ENCODE results near the gene OR51B2.
"Not testable (repeated sequence)": the region's sequence is repeated elsewhere in the genome, so short reads cannot be mapped to it uniquely, and the experiment has no call there.

Gene OR51B2, protein sequence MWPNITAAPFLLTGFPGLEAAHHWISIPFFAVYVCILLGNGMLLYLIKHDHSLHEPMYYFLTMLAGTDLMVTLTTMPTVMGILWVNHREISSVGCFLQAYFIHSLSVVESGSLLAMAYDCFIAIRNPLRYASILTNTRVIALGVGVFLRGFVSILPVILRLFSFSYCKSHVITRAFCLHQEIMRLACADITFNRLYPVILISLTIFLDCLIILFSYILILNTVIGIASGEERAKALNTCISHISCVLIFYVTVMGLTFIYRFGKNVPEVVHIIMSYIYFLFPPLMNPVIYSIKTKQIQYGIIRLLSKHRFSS

DNA sequence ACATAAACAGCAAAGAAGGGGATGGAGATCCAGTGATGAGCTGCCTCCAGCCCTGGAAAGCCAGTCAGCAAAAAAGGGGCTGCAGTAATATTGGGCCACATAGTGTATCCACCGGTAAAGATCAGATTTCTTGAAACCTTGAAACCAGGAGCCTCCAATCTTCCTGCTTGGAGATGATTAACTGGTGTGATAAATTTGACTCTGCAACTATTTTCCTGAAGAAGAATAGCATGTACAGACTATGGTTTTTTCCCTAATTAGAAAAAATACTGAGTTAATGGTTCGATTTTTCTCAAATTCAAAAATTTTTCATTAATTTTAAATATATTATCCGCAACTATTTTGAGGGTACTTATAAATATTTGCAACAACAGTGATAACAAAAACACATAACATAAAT is at the start of gene OR51B2:
Gene OR51B2 (minus strand): TSS at position 101 of the 400 bp plus-strand sequence. CDS start 0 bp downstream, at position 101.
- Histone ChIP-seq H3K36me3 (ENCODE audit: control insufficient read depth in 5 of 5, insufficient read depth in 5 of 5, low read length in 5 of 5) (no peaks in the 10 kb centered on the region), H3K9ac (ENCODE audit: low read length in 5 of 5) (no peak within 1 kb of the TSS), H3K27ac (ENCODE audit: low read depth, low read length) (no peak within 1 kb of the TSS), H3K4me3 (ENCODE audit: low read depth in 1 of 5, low read length in 5 of 5) (no peak within 1 kb of the TSS), H3K9me3 (ENCODE audit: control insufficient read depth in 5 of 5, low read length in 5 of 5) (no peaks in the 10 kb centered on the region), H3K4me1 (ENCODE audit: control insufficient read depth in 5 of 5, insufficient read depth in 5 of 5, low read length in 5 of 5) (no peaks in the 10 kb centered on the region), H3K27me3 (ENCODE audit: control insufficient read depth in 5 of 5, insufficient read depth in 4 of 5, low read length in 5 of 5) (no peaks in the 10 kb centered on the region)

DNA sequence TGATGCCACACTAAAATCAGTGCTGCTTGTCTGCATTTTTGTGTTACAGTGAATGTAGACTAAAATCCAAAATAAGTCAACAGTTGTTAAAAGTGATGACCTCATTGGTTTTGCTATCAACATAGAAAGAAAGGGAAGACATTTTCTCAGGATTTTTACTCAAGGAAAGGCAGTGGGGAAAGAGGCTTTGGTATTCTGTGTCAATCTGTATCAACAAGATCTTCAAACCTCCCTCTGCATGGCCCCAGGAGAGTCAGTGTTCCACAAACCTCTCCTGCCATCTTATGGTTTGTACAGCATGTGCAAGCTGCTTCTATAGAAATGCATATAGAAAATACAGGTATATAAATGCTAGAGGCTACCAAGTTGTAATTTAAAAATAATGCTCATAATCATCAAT is 45.7 kb upstream of the OR51B2 start:
- Histone ChIP-seq H3K4me3 (ENCODE audit: low read depth in 1 of 5, low read length in 5 of 5) (no peak overlapping the region), H3K9me3 (ENCODE audit: control insufficient read depth in 5 of 5, low read length in 5 of 5) (no peaks in the 10 kb centered on the region), H3K9ac (ENCODE audit: low read length in 5 of 5) (no peak overlapping the region), H3K36me3 (ENCODE audit: control insufficient read depth in 5 of 5, insufficient read depth in 5 of 5, low read length in 5 of 5) (no peaks in the 10 kb centered on the region), H3K27me3 (ENCODE audit: control insufficient read depth in 5 of 5, insufficient read depth in 4 of 5, low read length in 5 of 5) (no peaks in the 10 kb centered on the region), H3K4me1 (ENCODE audit: control insufficient read depth in 5 of 5, insufficient read depth in 5 of 5, low read length in 5 of 5) (peaks cover 0 to 9% (median 0%) of the 10 kb centered on the region in 5 donors), H3K27ac (ENCODE audit: low read depth, low read length) (no peak overlapping the region)

DNA sequence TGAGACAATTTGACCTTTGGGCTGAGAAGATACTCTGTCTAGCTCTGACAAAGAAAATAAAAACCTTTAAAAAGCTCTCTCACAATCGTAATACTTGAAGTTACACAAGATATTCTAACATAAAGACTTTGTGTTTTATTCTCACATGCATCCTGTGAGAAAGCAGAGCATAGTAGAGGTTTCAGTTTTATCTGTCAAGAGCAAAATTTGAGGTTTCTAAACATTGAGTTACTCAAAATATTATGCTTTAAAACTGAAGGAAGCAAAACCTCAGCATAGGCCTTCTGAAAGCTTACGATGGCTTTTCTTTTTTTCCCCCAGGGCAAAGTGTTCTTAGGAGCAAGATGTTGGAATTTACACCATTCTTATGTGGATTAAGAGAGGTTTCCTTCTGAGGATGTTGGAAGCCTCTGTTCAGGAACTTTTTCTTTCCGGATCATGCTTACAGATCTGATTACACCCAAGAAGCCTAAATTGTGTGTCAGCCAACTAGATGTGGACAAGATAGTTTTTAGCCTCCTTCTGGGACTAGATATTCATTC is 44.5 kb upstream of the OR51B2 start:
- Histone ChIP-seq H3K36me3 (ENCODE audit: control insufficient read depth in 5 of 5, insufficient read depth in 5 of 5, low read length in 5 of 5) (no peaks in the 10 kb centered on the region), H3K4me3 (ENCODE audit: low read depth in 1 of 5, low read length in 5 of 5) (no peak overlapping the region), H3K4me1 (ENCODE audit: control insufficient read depth in 5 of 5, insufficient read depth in 5 of 5, low read length in 5 of 5) (peaks cover 0 to 9% (median 0%) of the 10 kb centered on the region in 5 donors), H3K9me3 (ENCODE audit: control insufficient read depth in 5 of 5, low read length in 5 of 5) (no peaks in the 10 kb centered on the region), H3K9ac (ENCODE audit: low read length in 5 of 5) (no peak overlapping the region), H3K27ac (ENCODE audit: low read depth, low read length) (no peak overlapping the region), H3K27me3 (ENCODE audit: control insufficient read depth in 5 of 5, insufficient read depth in 4 of 5, low read length in 5 of 5) (no peaks in the 10 kb centered on the region)

DNA sequence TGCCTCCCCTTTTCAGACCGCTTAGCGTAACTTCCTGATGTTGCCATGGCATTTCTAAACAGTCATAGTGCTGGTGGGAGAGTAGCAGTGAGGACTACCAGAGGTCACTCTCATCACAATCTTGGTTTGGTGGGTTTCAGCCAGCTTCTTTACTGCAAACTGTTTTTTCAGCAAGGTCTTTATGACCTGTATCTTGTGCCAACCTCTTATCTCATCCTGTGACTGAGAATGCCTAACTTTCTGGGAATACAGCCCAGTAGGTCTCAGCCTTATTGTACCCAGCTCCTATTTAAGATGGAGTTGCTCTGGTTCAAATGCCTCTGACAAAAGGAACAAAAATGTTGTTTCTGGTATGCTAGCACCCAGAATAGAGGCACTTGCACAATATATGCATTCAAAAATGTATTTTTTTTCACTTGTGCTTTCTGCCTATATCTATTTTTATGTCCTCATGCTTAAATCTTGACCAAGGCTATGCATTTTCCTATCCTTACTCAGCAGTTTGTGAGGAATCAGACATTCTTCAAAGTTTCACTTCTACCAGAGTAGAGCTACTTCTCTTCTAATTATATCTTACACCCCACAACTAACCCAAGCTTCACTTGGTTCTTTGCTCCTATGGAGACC is 43.5 kb upstream of the OR51B2 start:
- Histone ChIP-seq H3K27ac (ENCODE audit: low read depth, low read length) (no peak overlapping the region), H3K27me3 (ENCODE audit: control insufficient read depth in 5 of 5, insufficient read depth in 4 of 5, low read length in 5 of 5) (no peaks in the 10 kb centered on the region), H3K4me1 (ENCODE audit: control insufficient read depth in 5 of 5, insufficient read depth in 5 of 5, low read length in 5 of 5) (peaks cover 0 to 9% (median 0%) of the 10 kb centered on the region in 5 donors), H3K9me3 (ENCODE audit: control insufficient read depth in 5 of 5, low read length in 5 of 5) (no peaks in the 10 kb centered on the region), H3K9ac (ENCODE audit: low read length in 5 of 5) (no peak overlapping the region), H3K36me3 (ENCODE audit: control insufficient read depth in 5 of 5, insufficient read depth in 5 of 5, low read length in 5 of 5) (no peaks in the 10 kb centered on the region), H3K4me3 (ENCODE audit: low read depth in 1 of 5, low read length in 5 of 5) (no peak overlapping the region)

DNA sequence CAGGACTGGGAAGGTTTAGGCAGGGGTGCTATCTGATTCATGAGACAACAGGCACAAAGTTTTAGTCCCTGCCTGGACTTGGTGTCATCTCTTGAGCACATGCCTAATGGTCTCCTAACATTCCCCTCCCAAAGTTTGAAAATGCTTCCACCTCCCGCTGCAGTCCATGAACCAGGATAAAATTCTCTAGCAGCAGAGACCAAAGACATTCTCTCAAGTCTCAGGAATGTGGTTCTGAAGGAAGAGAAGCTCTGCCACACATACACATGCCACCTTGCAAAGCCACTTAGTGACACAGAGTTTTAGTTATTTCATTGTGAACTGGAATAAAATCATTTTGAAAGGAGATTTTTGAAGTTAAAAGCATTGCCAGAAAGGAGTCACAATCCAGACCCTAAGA is 42.8 kb upstream of the OR51B2 start:
- H3K9ac ChIP-seq (ENCODE audit: low read length in 5 of 5): no peak overlapping the region
- H3K27ac ChIP-seq (ENCODE audit: low read depth, low read length): no peak overlapping the region
- H3K27me3 ChIP-seq (ENCODE audit: control insufficient read depth in 5 of 5, insufficient read depth in 4 of 5, low read length in 5 of 5): no peaks in the 10 kb centered on the region

DNA sequence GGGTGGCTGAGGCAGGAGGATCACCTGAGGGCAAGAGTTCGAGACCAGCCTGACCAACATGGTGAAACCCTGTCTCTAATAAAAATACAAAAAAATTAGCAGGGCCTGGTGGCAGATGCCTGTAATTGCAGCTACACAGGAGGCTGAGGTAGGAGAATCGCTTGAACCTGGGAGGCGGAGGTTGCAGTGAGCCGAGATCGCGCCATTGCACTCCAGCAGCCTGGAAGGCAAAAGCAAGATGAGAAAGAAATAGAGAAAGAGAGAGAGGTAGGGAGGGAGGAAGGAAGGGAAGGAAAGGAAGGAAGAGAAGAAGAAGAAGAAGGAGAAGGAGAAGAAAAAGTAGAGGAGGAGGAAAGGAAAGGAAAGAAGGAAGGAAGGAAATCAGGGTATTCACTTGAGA is 42.3 kb upstream of the OR51B2 start:
- H3K4me1 ChIP-seq (ENCODE audit: control insufficient read depth in 5 of 5, insufficient read depth in 5 of 5, low read length in 5 of 5); H3K9me3 ChIP-seq (ENCODE audit: control insufficient read depth in 5 of 5, low read length in 5 of 5); H3K27me3 ChIP-seq (ENCODE audit: control insufficient read depth in 5 of 5, insufficient read depth in 4 of 5, low read length in 5 of 5); H3K9ac ChIP-seq (ENCODE audit: low read length in 5 of 5); H3K36me3 ChIP-seq (ENCODE audit: control insufficient read depth in 5 of 5, insufficient read depth in 5 of 5, low read length in 5 of 5); H3K27ac ChIP-seq (ENCODE audit: low read depth, low read length); H3K4me3 ChIP-seq (ENCODE audit: low read depth in 1 of 5, low read length in 5 of 5): not testable (repeated sequence)

More for the DNA sequence above, 42.8 kb upstream of the OR51B2 start:
- Histone ChIP-seq H3K4me3 (ENCODE audit: low read depth in 1 of 5, low read length in 5 of 5) (no peak overlapping the region), H3K9me3 (ENCODE audit: control insufficient read depth in 5 of 5, low read length in 5 of 5) (no peaks in the 10 kb centered on the region), H3K36me3 (ENCODE audit: control insufficient read depth in 5 of 5, insufficient read depth in 5 of 5, low read length in 5 of 5) (no peaks in the 10 kb centered on the region), H3K4me1 (ENCODE audit: control insufficient read depth in 5 of 5, insufficient read depth in 5 of 5, low read length in 5 of 5) (peaks cover 0 to 9% (median 0%) of the 10 kb centered on the region in 5 donors)

DNA sequence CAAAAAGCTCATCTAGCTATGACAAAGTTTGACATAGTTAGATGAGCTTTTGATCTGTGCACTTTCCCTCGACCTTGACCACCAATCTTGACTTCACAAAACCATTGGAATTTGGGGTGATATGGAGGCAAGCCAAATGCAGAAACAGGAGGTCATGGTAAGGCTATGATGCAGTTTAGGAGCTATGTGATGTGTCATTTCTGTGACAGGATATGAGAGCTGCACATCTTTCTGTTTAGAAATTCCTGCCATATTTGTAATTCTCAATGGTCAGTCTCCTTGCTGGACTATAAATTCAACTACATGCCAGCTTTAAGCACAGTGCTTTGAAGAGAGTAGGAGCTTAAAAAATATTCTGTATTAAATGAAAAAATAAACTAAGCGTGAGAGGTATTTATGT is 40.1 kb upstream of the OR51B2 start:
- H3K9ac ChIP-seq (ENCODE audit: low read length in 5 of 5): no peak overlapping the region
- peaks cover 0 to 9% (median 0%) of the 10 kb centered on the region in 5 donors for H3K4me1 ChIP-seq (ENCODE audit: control insufficient read depth in 5 of 5, insufficient read depth in 5 of 5, low read length in 5 of 5)
- no peaks in the 10 kb centered on the region for H3K9me3 ChIP-seq (ENCODE audit: control insufficient read depth in 5 of 5, low read length in 5 of 5)
- H3K27ac ChIP-seq (ENCODE audit: low read depth, low read length): no peak overlapping the region
- H3K4me3 ChIP-seq (ENCODE audit: low read depth in 1 of 5, low read length in 5 of 5): no peak overlapping the region
- no peaks in the 10 kb centered on the region for H3K27me3 ChIP-seq (ENCODE audit: control insufficient read depth in 5 of 5, insufficient read depth in 4 of 5, low read length in 5 of 5)
- no peaks in the 10 kb centered on the region for H3K36me3 ChIP-seq (ENCODE audit: control insufficient read depth in 5 of 5, insufficient read depth in 5 of 5, low read length in 5 of 5)

DNA sequence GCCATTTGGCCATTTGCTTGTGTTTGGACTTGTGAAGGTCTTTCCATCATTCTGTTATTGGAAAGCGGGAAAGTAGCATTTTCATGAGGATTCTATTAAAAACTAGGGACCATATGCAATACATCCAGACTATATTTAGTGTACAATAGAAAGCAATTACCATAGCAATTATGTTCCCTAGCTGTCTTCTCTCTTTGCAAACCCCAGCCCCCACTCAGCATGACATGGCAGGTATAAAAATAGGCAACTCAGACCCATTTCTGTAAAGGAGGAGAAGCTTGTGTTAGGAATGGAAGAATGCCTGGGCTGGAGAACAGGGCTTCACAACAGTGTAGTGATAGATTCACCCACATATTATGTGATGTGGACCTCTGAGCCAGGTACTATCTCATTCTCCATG is 39.6 kb upstream of the OR51B2 start:
- Histone ChIP-seq H3K27me3 (ENCODE audit: control insufficient read depth in 5 of 5, insufficient read depth in 4 of 5, low read length in 5 of 5) (no peaks in the 10 kb centered on the region), H3K4me1 (ENCODE audit: control insufficient read depth in 5 of 5, insufficient read depth in 5 of 5, low read length in 5 of 5) (peaks cover 0 to 9% (median 0%) of the 10 kb centered on the region in 5 donors), H3K27ac (ENCODE audit: low read depth, low read length) (no peak overlapping the region), H3K4me3 (ENCODE audit: low read depth in 1 of 5, low read length in 5 of 5) (no peak overlapping the region), H3K36me3 (ENCODE audit: control insufficient read depth in 5 of 5, insufficient read depth in 5 of 5, low read length in 5 of 5) (no peaks in the 10 kb centered on the region), H3K9me3 (ENCODE audit: control insufficient read depth in 5 of 5, low read length in 5 of 5) (no peaks in the 10 kb centered on the region), H3K9ac (ENCODE audit: low read length in 5 of 5) (no peak overlapping the region)

DNA sequence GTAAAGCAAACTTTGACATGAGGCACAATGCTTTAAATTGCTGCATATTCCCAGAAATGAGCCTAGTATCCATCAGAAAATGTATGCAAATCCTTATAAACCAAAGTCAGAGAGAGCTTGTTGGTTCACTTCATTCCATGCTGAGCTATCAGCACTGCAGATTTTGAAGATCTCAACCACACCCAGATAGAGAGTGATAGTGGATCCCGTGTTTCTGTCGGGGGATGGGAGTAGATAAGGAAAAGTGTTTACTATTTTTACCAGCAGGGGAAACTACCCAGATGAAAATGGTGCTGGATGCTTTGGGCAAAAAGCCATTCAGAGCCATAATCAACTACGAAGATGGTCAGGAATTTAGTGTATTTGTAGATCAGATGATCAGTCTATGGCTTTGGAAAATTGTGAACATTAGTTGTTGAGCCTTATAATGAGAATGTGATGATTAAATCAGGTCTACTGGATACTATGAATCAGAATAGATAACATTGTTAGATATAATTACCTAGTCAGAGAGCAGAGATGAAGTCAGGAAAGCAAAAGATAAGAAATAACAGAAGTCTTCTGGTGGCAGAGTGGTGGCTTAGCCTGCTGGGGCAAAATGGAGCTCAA is 38.0 kb upstream of the OR51B2 start:
- peaks cover 0 to 2% (median 0%) of the 10 kb centered on the region in 5 donors for H3K4me1 ChIP-seq (ENCODE audit: control insufficient read depth in 5 of 5, insufficient read depth in 5 of 5, low read length in 5 of 5)
- no peaks in the 10 kb centered on the region for H3K36me3 ChIP-seq (ENCODE audit: control insufficient read depth in 5 of 5, insufficient read depth in 5 of 5, low read length in 5 of 5)
- H3K4me3 ChIP-seq (ENCODE audit: low read depth in 1 of 5, low read length in 5 of 5): no peak overlapping the region
- H3K9ac ChIP-seq (ENCODE audit: low read length in 5 of 5): no peak overlapping the region
- H3K27ac ChIP-seq (ENCODE audit: low read depth, low read length): no peak overlapping the region
- H3K9me3 ChIP-seq (ENCODE audit: control insufficient read depth in 5 of 5, low read length in 5 of 5): no peaks in the 10 kb centered on the region
- no peaks in the 10 kb centered on the region for H3K27me3 ChIP-seq (ENCODE audit: control insufficient read depth in 5 of 5, insufficient read depth in 4 of 5, low read length in 5 of 5)

DNA sequence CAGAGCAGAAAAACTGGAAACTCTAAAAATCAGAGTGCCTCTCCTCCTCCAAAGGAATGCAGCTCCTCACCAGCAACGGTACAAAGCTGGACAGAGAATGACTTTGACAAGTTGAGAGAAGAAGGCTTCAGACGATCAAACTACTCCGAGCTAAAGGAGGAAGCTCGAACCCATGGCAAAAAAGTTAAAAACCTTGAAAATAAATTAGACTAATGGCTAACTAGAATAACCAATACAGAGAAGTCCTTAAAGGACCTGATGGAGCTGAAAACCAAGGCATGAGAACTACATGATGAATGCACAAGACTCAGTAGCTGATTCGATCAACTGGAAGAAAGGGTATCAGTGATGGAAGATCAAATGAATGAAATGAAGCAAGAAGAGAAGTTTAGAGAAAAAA is 31.9 kb upstream of the OR51B2 start:
- H3K9me3 ChIP-seq (ENCODE audit: control insufficient read depth in 5 of 5, low read length in 5 of 5); H3K36me3 ChIP-seq (ENCODE audit: control insufficient read depth in 5 of 5, insufficient read depth in 5 of 5, low read length in 5 of 5); H3K27ac ChIP-seq (ENCODE audit: low read depth, low read length); H3K4me3 ChIP-seq (ENCODE audit: low read depth in 1 of 5, low read length in 5 of 5); H3K9ac ChIP-seq (ENCODE audit: low read length in 5 of 5); H3K4me1 ChIP-seq (ENCODE audit: control insufficient read depth in 5 of 5, insufficient read depth in 5 of 5, low read length in 5 of 5); H3K27me3 ChIP-seq (ENCODE audit: control insufficient read depth in 5 of 5, insufficient read depth in 4 of 5, low read length in 5 of 5): not testable (repeated sequence)

All from subcutaneous abdominal adipose tissue (tissue), 5 donors.